PC-3 (cell line): ENCODE data around the gene RNU5D-1.
"Not testable (repeated sequence)": the region's sequence is repeated elsewhere in the genome, so short reads cannot be mapped to it uniquely, and the experiment has no call there.

Experiments
- EZH2phosphoT487 ChIP-seq: fragments of 300-600 bp; sonication (generic); IDR thresholded peaks from 2 replicates; pipeline ENCODE4 v1.6.1; 2018; ENCODE audit warnings: mild to moderate bottlenecking, antibody characterized with exemption, low read length, borderline replicate concordance
- TF ChIP-seq, protein P1 (sequence below): fragments of 300-600 bp; sonication (generic); conservative IDR thresholded peaks from 2 replicates; pipeline ENCODE4 v1.5.1; 2017; ENCODE audit warnings: antibody characterized with exemption, low read depth, mild to moderate bottlenecking, low read length

- TF ChIP-seq, protein P1, sequence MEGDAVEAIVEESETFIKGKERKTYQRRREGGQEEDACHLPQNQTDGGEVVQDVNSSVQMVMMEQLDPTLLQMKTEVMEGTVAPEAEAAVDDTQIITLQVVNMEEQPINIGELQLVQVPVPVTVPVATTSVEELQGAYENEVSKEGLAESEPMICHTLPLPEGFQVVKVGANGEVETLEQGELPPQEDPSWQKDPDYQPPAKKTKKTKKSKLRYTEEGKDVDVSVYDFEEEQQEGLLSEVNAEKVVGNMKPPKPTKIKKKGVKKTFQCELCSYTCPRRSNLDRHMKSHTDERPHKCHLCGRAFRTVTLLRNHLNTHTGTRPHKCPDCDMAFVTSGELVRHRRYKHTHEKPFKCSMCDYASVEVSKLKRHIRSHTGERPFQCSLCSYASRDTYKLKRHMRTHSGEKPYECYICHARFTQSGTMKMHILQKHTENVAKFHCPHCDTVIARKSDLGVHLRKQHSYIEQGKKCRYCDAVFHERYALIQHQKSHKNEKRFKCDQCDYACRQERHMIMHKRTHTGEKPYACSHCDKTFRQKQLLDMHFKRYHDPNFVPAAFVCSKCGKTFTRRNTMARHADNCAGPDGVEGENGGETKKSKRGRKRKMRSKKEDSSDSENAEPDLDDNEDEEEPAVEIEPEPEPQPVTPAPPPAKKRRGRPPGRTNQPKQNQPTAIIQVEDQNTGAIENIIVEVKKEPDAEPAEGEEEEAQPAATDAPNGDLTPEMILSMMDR: not testable (repeated sequence)
- TF ChIP-seq EZH2phosphoT487: not testable (repeated sequence)
Measured at GRCh38 chr1:44766421-44766820, 35.5 kb upstream of the RNU5D-1 start.
